HuH-7.5 (cell line): ENCODE measurements around the gene RAX2.
"Not testable (repeated sequence)": the region's sequence is repeated elsewhere in the genome, so short reads cannot be mapped to it uniquely, and the experiment has no call there.

Experiments used
- DNase-seq: peaks from one replicate; pipeline ENCODE4 v3.0.0; 2011; ENCODE audit warnings: low spot score

The RAX2 gene

GRCh38 chr19:3760871-3761361 lies 11.1 kb downstream of the RAX2 start:
- no peak for DNase-seq

- DNase-seq, result no peak
These were observed 12.4 kb downstream of the RAX2 start for GRCh38 chr19:3759482-3760254.

GRCh38 chr19:3758297-3758696 lies 13.7 kb downstream of the RAX2 start:
- DNase-seq, result not testable (repeated sequence)

GRCh38 chr19:3757705-3758104 lies 14.3 kb downstream of the RAX2 start:
- DNase-seq, result not testable (repeated sequence)

GRCh38 chr19:3753631-3754410 lies 18.2 kb downstream of the RAX2 start:
- no peak for DNase-seq

- DNase-seq, result no peak
These were observed 19.5 kb downstream of the RAX2 start for GRCh38 chr19:3752492-3752891.

GRCh38 chr19:3751236-3751635 lies 20.8 kb downstream of the RAX2 start:
- no peak for DNase-seq

GRCh38 chr19:3750211-3750610 lies 21.8 kb downstream of the RAX2 start:
- no peak for DNase-seq

GRCh38 chr19:3748965-3749364 lies 23.1 kb downstream of the RAX2 start:
- DNase-seq, result no peak

GRCh38 chr19:3746371-3747056 lies 25.5 kb downstream of the RAX2 start:
- DNase-seq, result no peak

- DNase-seq, result no peak
These were observed 26.5 kb downstream of the RAX2 start for GRCh38 chr19:3745363-3746045.

GRCh38 chr19:3743486-3743885 lies 28.5 kb downstream of the RAX2 start:
- DNase-seq, result no peak

- DNase-seq, result no peak
These were observed 31.6 kb downstream of the RAX2 start for GRCh38 chr19:3740431-3740830.

GRCh38 chr19:3738477-3739220 lies 33.4 kb downstream of the RAX2 start:
- no peak for DNase-seq

GRCh38 chr19:3737487-3738205 lies 34.4 kb downstream of the RAX2 start:
- DNase-seq, result no peak

- DNase-seq, result no peak
These were observed 35.8 kb downstream of the RAX2 start for GRCh38 chr19:3736106-3736724.

GRCh38 chr19:3734310-3734600 lies 37.8 kb downstream of the RAX2 start:
- no peak for DNase-seq

GRCh38 chr19:3733549-3734309 lies 38.3 kb downstream of the RAX2 start:
- no peak for DNase-seq

GRCh38 chr19:3732108-3732507 lies 39.9 kb downstream of the RAX2 start:
- DNase-seq, result no peak
